Kidney (tissue), 14 donors: ENCODE results near the gene FAM222A. TPM values are rescaled to one million over a fixed set of nuclear protein-coding genes. Genes with fewer than 3 reads are reported as not detected.

ENCODE experiments used
- DNase-seq, 5 donors: peaks; one replicate each; pipeline ENCODE4 v3.0.0-alpha.2; 2013 to 2020
- FAIRE-seq: peaks from 2 replicates; lab custom pipeline; 2012; peaks lifted over from hg19 to GRCh38; lab: Jason Lieb, UNC
- H3K27ac ChIP-seq, 2 donors: one replicate each; pipeline ENCODE4 v1.7.0; 2013; ENCODE audit warnings: low read depth in 2 of 2, low read length in 2 of 2, inconsistent platforms in 1 of 2
- H3K27me3 ChIP-seq: one replicate; pipeline ENCODE4 v1.7.1; 2013; ENCODE audit warnings: low read length, inconsistent platforms; ENCODE audit not compliant: control insufficient read depth, insufficient read depth
- H3K36me3 ChIP-seq, 3 donors: one replicate each; pipeline versions ENCODE4 v1.7.0 to v1.7.1; 2013; ENCODE audit warnings: low read length in 3 of 3, control low read depth in 1 of 3, inconsistent platforms in 1 of 3; ENCODE audit not compliant: insufficient read depth in 3 of 3, control insufficient read depth in 2 of 3
- H3K4me1 ChIP-seq, 3 donors: one replicate each; pipeline versions ENCODE4 v1.7.0 to v1.7.1; 2013; ENCODE audit warnings: low read length in 3 of 3, inconsistent platforms in 1 of 3, low read depth in 1 of 3; ENCODE audit not compliant: control insufficient read depth in 2 of 3, insufficient read depth in 2 of 3
- H3K4me3 ChIP-seq, 3 donors: one replicate each; pipeline versions ENCODE4 v1.7.0 to v1.8.1; 2013; ENCODE audit warnings: low read length in 3 of 3, control low read depth in 1 of 3, inconsistent platforms in 1 of 3
- H3K9ac ChIP-seq, 3 donors: one replicate each; pipeline versions ENCODE4 v1.7.0 to v1.7.1; 2013; ENCODE audit warnings: low read length in 3 of 3, control low read depth in 1 of 3, inconsistent platforms in 1 of 3
- H3K9me3 ChIP-seq, 3 donors: one replicate each; pipeline versions ENCODE4 v1.7.0 to v1.7.1; 2013; ENCODE audit warnings: low read length in 3 of 3, control low read depth in 1 of 3, inconsistent platforms in 1 of 3; ENCODE audit not compliant: control insufficient read depth in 2 of 3, insufficient read depth in 1 of 3
- intact Hi-C: fragments of 100-400 bp; cut with DNase I; formaldehyde crosslinking; loops from one replicate; pipeline ENCODE4 v1.11.1; 2022
- polyA plus RNA-seq: library from polyadenylated mRNA; stranded (reverse); fragments of 350-450 nt; fragmentation: Illumina TruSeq; extraction: RNeasy Lipid Tissue Mini Kit (QIAGEN cat#74804); gene quantifications from one replicate; pipeline ENCODE4 v1.2.3, GENCODE V29; 2014; ENCODE audit warnings: low read depth, low replicate concordance; ENCODE audit not compliant: insufficient read depth
- total RNA-seq: library from RNA; stranded (reverse); fragmentation: NEBNext Ultra II Directional; extraction: Animal tissue kit (Norgen Biotek cat#: 25700); gene quantifications from one replicate; pipeline ENCODE4 v1.2.1, GENCODE V29; 2021
- TF ChIP-seq, protein P1 (sequence below): IDR thresholded peaks from 3 replicates; pipeline ENCODE4 v1.5.1; 2012; ENCODE audit warnings: mild to moderate bottlenecking, moderate library complexity, borderline replicate concordance; ENCODE audit not compliant: insufficient read depth; ENCODE audit errors: extremely low read depth
- donor health status: control.
- donor health status: control.
- donor health status: control.
- donor health status: control.
- donor health status: control.
- donor health status: DM: yes; HTN: yes; CAD: no.
- donor health status: Normal renal cell carcinoma (clear cell type).

FAM222A gene
- total and polyA plus RNA-seq, 2 donors from 2014 or later: 3.7 to 12.5 TPM

DNA sequence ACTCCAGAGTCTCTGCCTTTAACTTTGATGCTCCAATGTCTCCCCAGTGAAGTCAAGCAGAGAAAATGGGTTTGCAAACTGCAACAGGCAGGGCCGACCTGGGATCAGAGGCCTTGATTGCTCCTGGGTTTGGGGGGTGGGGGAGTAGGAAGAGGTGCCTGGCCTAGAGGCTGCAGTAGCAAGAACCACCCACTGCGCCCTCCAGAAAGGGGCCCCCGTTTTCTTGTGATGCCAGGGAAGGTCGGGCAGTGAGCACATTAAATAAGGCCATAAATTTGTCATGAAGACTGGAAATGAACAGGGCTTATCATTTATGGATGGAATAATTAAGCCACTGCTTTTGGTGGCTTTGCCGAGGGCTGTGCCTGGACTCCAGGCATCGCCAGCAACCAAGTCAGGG is 38.2 kb upstream of the FAM222A start:
- Histone ChIP-seq H3K36me3 (no peaks in the 10 kb centered on the region), H3K27ac (no peak overlapping the region), H3K4me3 (no peak overlapping the region), H3K9me3 (no peaks in the 10 kb centered on the region), H3K27me3 (no peaks in the 10 kb centered on the region), H3K4me1 (no peaks in the 10 kb centered on the region), H3K9ac (no peak overlapping the region)
- no peak for FAIRE-seq
- TF ChIP-seq, protein P1, sequence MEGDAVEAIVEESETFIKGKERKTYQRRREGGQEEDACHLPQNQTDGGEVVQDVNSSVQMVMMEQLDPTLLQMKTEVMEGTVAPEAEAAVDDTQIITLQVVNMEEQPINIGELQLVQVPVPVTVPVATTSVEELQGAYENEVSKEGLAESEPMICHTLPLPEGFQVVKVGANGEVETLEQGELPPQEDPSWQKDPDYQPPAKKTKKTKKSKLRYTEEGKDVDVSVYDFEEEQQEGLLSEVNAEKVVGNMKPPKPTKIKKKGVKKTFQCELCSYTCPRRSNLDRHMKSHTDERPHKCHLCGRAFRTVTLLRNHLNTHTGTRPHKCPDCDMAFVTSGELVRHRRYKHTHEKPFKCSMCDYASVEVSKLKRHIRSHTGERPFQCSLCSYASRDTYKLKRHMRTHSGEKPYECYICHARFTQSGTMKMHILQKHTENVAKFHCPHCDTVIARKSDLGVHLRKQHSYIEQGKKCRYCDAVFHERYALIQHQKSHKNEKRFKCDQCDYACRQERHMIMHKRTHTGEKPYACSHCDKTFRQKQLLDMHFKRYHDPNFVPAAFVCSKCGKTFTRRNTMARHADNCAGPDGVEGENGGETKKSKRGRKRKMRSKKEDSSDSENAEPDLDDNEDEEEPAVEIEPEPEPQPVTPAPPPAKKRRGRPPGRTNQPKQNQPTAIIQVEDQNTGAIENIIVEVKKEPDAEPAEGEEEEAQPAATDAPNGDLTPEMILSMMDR: no peak
- peak in 1 of 5 donors; percentile 19 for DNase-seq
- intact Hi-C loops: no loop called here

DNA sequence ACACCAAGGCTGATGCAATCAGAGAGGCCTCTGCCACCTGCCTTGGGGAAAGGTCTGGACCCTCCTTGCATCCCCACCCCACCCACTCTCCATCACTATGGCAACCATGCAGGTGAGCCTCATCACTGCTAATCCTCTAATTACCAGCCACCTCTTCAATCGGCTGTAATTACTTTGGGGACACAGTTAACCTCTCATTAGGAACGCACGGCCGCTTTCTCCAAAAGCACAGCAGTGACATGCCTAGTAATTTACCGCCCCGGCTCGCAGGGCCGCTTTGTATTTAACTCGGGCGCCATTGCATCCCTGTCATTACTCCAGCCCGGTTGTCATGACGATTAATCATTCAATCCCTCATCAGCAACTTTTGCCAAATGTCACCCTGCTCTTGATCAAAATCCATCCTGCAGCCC is 36.3 kb upstream of the FAM222A start:
- H3K4me3 ChIP-seq: no peak overlapping the region
- DNase-seq: peak in 3 of 5 donors; percentile 31 to 43 (median 31)
- H3K9me3 ChIP-seq: no peaks in the 10 kb centered on the region
- H3K4me1 ChIP-seq: no peaks in the 10 kb centered on the region
- no peak overlapping the region for H3K9ac ChIP-seq
- TF ChIP-seq, protein P1: no peak
- FAIRE-seq: no peak
- no peak overlapping the region for H3K27ac ChIP-seq
- H3K27me3 ChIP-seq: no peaks in the 10 kb centered on the region
- no peaks in the 10 kb centered on the region for H3K36me3 ChIP-seq
- intact Hi-C loops: no loop called here

DNA sequence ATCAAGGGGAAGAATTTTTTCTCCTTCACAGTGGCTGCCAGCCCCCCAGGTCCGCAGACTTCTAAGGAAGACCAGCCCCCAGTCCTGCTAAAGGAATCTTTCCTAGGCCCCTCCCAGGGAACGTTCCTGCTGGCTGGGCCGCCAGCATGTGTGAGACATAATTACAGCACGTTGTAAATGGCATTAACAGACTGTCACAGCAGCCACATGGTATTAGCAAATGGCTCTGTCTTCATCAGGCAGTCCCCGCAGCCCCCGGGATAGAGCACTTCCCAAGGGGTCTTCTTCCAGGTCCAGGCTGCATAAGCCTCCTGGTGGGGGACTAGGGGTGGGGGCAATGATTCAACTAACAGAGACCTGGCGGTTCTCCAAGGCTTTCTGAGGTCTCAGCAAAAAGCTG is 34.9 kb upstream of the FAM222A start:
- TF ChIP-seq, protein P1: no peak
- H3K4me1 ChIP-seq: no peaks in the 10 kb centered on the region
- intact Hi-C loops: no loop called here
- H3K27me3 ChIP-seq: no peaks in the 10 kb centered on the region
- no peak overlapping the region for H3K9ac ChIP-seq
- H3K4me3 ChIP-seq: no peak overlapping the region
- DNase-seq: peak in 4 of 5 donors; percentile 33 to 64 (median 46)
- no peak overlapping the region for H3K27ac ChIP-seq
- no peaks in the 10 kb centered on the region for H3K36me3 ChIP-seq
- H3K9me3 ChIP-seq: no peaks in the 10 kb centered on the region
- FAIRE-seq: no peak

DNA sequence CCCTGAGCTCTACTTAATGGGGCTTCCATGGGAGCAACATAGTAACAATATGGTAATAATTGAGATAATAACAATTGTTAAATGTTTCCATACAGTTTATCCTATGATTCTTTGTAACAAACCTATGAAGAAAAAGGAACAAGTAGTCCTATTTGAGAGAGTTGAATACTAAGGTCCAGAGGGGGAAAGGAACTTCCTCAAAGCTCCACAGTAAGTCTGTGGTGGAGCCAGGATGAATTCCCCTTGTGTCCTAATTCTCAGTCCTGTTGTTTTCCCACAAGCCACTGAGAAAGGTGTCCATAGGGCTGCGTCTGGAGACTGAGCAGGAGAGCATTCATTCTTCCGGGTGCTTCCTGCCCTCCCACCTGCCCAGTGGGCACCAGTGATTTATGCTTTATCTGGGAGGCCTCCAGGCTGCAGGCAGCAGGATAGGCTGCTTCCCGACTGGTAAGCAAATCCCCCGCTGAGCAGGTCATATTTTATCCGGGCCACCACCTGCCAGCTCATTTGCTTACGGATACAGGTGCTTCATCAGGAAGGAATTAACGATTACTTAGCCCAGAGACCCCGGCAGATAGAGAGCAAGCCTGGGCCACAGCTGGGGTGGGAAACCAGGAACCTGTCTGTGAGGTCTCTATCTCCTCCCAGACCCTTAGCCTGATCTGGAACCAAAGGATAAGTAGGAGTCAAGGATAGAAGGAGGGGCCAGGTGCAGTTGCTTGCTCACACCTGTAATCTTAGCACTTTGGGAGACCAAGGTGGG is 33.9 kb upstream of the FAM222A start:
- H3K27me3 ChIP-seq: no peaks in the 10 kb centered on the region
- no peaks in the 10 kb centered on the region for H3K36me3 ChIP-seq
- TF ChIP-seq, protein P1: no peak
- H3K4me1 ChIP-seq: no peaks in the 10 kb centered on the region
- FAIRE-seq (no peak), DNase-seq (peak; percentile 7 to 89 (median 87))
- H3K9ac ChIP-seq: no peak overlapping the region
- H3K27ac ChIP-seq: no peak overlapping the region
- intact Hi-C loops: no loop called here
- H3K4me3 ChIP-seq: no peak overlapping the region
- H3K9me3 ChIP-seq: no peaks in the 10 kb centered on the region
